ENCODE data around the gene CAMTA1. TPM values are rescaled to one million over a fixed set of nuclear protein-coding genes. Genes with fewer than 3 reads are reported as not detected.

The CAMTA1 gene
- total and polyA plus RNA-seq, 4 donors = 18.0 to 93.5 (median 35.8) TPM

- Histone ChIP-seq H3K9me3 (ENCODE audit: control insufficient read depth in 4 of 4, low read length in 3 of 4) (no peaks in the 10 kb centered on the region), H3K27ac (ENCODE audit: low read depth in 1 of 2, low read length in 2 of 2) (no peak overlapping the region), H3K36me3 (ENCODE audit: control insufficient read depth in 4 of 4, insufficient read depth in 3 of 4, low read depth in 1 of 4, low read length in 3 of 4) (no peaks in the 10 kb centered on the region), H3K27me3 (ENCODE audit: control insufficient read depth in 4 of 4, insufficient read depth in 4 of 4, low read length in 3 of 4) (no peaks in the 10 kb centered on the region), H3K4me1 (ENCODE audit: control insufficient read depth in 4 of 4, insufficient read depth in 4 of 4, low read length in 3 of 4) (peaks cover 0 to 6% (median 0%) of the 10 kb centered on the region in 4 donors), H3K4me3 (ENCODE audit: low read depth in 1 of 3, low read length in 3 of 3) (no peak overlapping the region), H3K9ac (ENCODE audit: low read depth in 1 of 2, low read length in 2 of 2) (no peak overlapping the region)
- WGBS = 87% methylated on average over 2 of the region's 2 CpGs
- DNase-seq (ENCODE audit: low spot score) = no peak
- no peak for TF ChIP-seq RXRA (IDR thresholded peaks at IDR 0.05)
- no peak for TF ChIP-seq MAX (IDR thresholded peaks at IDR 0.05)
- TF ChIP-seq HNF4G (IDR thresholded peaks at IDR 0.05) = no peak
- TF ChIP-seq RAD21 (IDR thresholded peaks at IDR 0.05) = no peak
- no peak for TF ChIP-seq JUND (IDR thresholded peaks at IDR 0.05)
- no peak for TF ChIP-seq REST (IDR thresholded peaks at IDR 0.05)
- TF ChIP-seq EGR1 (IDR thresholded peaks at IDR 0.05; ENCODE audit: low read depth in 2 of 2) = no peak
Observed at GRCh38 chr1:6747674-6748073, 37.6 kb upstream of the CAMTA1 start.

DNA sequence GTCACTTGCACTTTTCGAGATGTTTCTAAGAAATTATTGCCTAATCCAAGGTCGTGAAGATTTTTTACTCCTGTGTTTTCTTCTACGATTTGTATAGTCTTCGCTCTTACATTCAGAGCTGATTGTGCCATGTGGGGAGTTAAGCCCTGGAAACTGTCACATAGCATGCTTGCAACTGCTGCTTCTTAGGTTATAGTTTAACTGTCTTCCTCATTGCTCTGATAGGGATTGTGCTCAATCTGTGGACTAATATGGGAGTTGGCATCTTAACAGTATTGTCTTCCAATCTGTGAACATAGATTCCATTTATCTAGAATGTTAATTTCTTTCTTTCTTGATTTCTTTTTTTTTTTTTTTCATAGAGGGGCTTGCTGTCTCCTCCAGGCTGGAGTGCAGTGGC is 34.8 kb upstream of the CAMTA1 start:
- Histone ChIP-seq H3K36me3 (ENCODE audit: control insufficient read depth in 4 of 4, insufficient read depth in 3 of 4, low read depth in 1 of 4, low read length in 3 of 4) (no peaks in the 10 kb centered on the region), H3K9ac (ENCODE audit: low read depth in 1 of 2, low read length in 2 of 2) (no peak overlapping the region), H3K9me3 (ENCODE audit: control insufficient read depth in 4 of 4, low read length in 3 of 4) (no peaks in the 10 kb centered on the region), H3K27me3 (ENCODE audit: control insufficient read depth in 4 of 4, insufficient read depth in 4 of 4, low read length in 3 of 4) (no peaks in the 10 kb centered on the region), H3K4me1 (ENCODE audit: control insufficient read depth in 4 of 4, insufficient read depth in 4 of 4, low read length in 3 of 4) (no peaks in the 10 kb centered on the region), H3K4me3 (ENCODE audit: low read depth in 1 of 3, low read length in 3 of 3) (no peak overlapping the region), H3K27ac (ENCODE audit: low read depth in 1 of 2, low read length in 2 of 2) (no peak overlapping the region)
- 72% methylated on average over 4 of the region's 4 CpGs for WGBS
- no peak for TF ChIP-seq EGR1 (IDR thresholded peaks at IDR 0.05; ENCODE audit: low read depth in 2 of 2)
- no peak for TF ChIP-seq NR2F2 (IDR thresholded peaks at IDR 0.05)
- TF ChIP-seq JUND (IDR thresholded peaks at IDR 0.05) = no peak
- no peak for TF ChIP-seq ZBTB33 (IDR thresholded peaks at IDR 0.05)
- no peak for DNase-seq (ENCODE audit: low spot score)

DNA sequence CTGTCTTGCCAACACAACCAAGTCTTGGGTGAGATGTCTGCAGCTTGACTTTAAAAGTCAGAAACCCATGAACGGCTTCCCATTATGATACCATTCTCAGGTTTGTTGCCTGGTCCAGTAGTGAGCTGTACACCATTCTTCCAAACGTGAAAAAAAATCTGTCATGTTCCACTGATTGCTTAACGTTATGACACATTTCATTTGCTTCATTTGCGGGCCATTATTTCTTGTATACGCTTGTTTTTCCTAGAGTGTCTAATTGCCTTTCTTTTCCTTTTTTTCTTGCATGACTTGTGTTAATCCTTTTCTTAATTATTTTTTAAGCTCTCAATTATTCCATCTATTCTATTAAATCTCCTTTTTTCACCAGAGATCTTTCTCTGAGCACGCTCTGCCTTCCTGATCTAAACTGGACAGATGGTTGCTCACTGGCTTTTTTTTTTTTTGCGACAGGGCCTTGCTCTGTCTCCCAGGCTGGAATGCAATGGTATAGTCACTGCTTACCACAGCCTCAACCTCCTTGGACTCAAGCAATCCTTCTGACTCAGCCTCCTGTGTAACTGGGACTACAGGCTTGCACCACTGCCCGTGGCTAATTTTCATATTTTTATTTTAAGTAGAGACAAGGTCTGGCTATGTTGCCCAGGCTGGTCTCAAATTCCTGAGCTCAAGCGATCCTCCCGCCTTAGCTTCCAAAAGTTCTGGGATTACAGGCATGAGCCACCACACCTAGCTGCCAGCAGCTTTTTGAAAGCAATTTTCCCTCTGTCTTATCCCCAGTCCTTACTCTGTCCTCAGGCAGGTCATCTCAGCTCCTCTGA is 31.7 kb upstream of the CAMTA1 start:
- no peak for DNase-seq (ENCODE audit: low spot score)
- H3K9ac ChIP-seq (ENCODE audit: low read depth in 1 of 2, low read length in 2 of 2) = no peak overlapping the region
- no peaks in the 10 kb centered on the region for H3K36me3 ChIP-seq (ENCODE audit: control insufficient read depth in 4 of 4, insufficient read depth in 3 of 4, low read depth in 1 of 4, low read length in 3 of 4)
- no peak overlapping the region for H3K4me3 ChIP-seq (ENCODE audit: low read depth in 1 of 3, low read length in 3 of 3)
- no peaks in the 10 kb centered on the region for H3K9me3 ChIP-seq (ENCODE audit: control insufficient read depth in 4 of 4, low read length in 3 of 4)
- 87% methylated on average over 10 of the region's 10 CpGs for WGBS
- no peak overlapping the region for H3K27ac ChIP-seq (ENCODE audit: low read depth in 1 of 2, low read length in 2 of 2)
- no peaks in the 10 kb centered on the region for H3K27me3 ChIP-seq (ENCODE audit: control insufficient read depth in 4 of 4, insufficient read depth in 4 of 4, low read length in 3 of 4)
- no peaks in the 10 kb centered on the region for H3K4me1 ChIP-seq (ENCODE audit: control insufficient read depth in 4 of 4, insufficient read depth in 4 of 4, low read length in 3 of 4)
- TF ChIP-seq YY1 (IDR thresholded peaks at IDR 0.05) = no peak
- TF ChIP-seq ZBTB33 (IDR thresholded peaks at IDR 0.05) = no peak
- no peak for TF ChIP-seq TAF1 (conservative IDR thresholded peaks at IDR 0.05)
- no peak for TF ChIP-seq CTCF (IDR thresholded peaks at IDR 0.05; ENCODE audit: low read depth, low read length, missing input control)
- TF ChIP-seq EGR1 (IDR thresholded peaks at IDR 0.05; ENCODE audit: low read depth in 2 of 2) = no peak
- no peak for TF ChIP-seq FOXA2 (IDR thresholded peaks at IDR 0.05)
- TF ChIP-seq ATF3 (IDR thresholded peaks at IDR 0.05) = no peak
- TF ChIP-seq MAX (IDR thresholded peaks at IDR 0.05) = no peak
- TF ChIP-seq HNF4G (IDR thresholded peaks at IDR 0.05) = no peak
- no peak for TF ChIP-seq NR2F2 (IDR thresholded peaks at IDR 0.05)
- no peak for TF ChIP-seq RXRA (IDR thresholded peaks at IDR 0.05)
- no peak for TF ChIP-seq SP1 (IDR thresholded peaks at IDR 0.05)
- TF ChIP-seq GABPA (IDR thresholded peaks at IDR 0.05 in 1 of 2, conservative IDR thresholded peaks at IDR 0.05 in 1 of 2) = no peak
- TF ChIP-seq JUND (IDR thresholded peaks at IDR 0.05) = no peak

All from liver (tissue), 9 donors.